CD4-positive, alpha-beta memory T cell (primary cell): Measurements from ENCODE around the gene RAP1GAP. TPM values are rescaled to one million over a fixed set of nuclear protein-coding genes. Genes with fewer than 3 reads are reported as not detected.

Experiments
- CTCF ChIA-PET: fragments of 350-600 bp; sonication (Branson Sonifier 250); formaldehyde crosslinking; loops from one replicate; lab custom pipeline; 2021; ENCODE audit warnings: inconsistent platforms; ENCODE audit not compliant: partially characterized antibody; lab: Charles Lee
- POLR2A ChIA-PET: fragments of 350-600 bp; sonication (Branson Sonifier 250); formaldehyde crosslinking; loops from one replicate; lab custom pipeline; 2021; ENCODE audit not compliant: partially characterized antibody; lab: Charles Lee
- DNase-seq, 5 donors: peaks; one replicate each; pipeline versions ENCODE4 v3.0.0 to v3.0.0-alpha.2; 2020 to 2022; ENCODE audit warnings: mixed read lengths in 1 of 5
- H3K27ac ChIP-seq: one replicate; pipeline ENCODE4 v1.7.0; 2013; ENCODE audit warnings: low read depth, low read length
- H3K27me3 ChIP-seq: 2 replicates; pipeline ENCODE4 v1.7.0; 2013; ENCODE audit warnings: mild to moderate bottlenecking, low read length, moderate library complexity; ENCODE audit not compliant: insufficient read depth
- H3K36me3 ChIP-seq: 2 replicates; pipeline ENCODE4 v1.7.0; 2013; ENCODE audit warnings: mild to moderate bottlenecking, low read length, moderate library complexity; ENCODE audit not compliant: insufficient read depth
- H3K4me1 ChIP-seq: 2 replicates; pipeline ENCODE4 v1.7.0; 2013; ENCODE audit warnings: mild to moderate bottlenecking, low read length, moderate library complexity; ENCODE audit not compliant: insufficient read depth
- H3K4me3 ChIP-seq, 2 donors: one replicate each; pipeline ENCODE4 v1.7.0; 2013; ENCODE audit warnings: low read length in 2 of 2, mild to moderate bottlenecking in 1 of 2
- H3K9me3 ChIP-seq, 2 donors: one replicate each; pipeline ENCODE4 v1.7.0; 2013; ENCODE audit warnings: low read length in 2 of 2, control low read depth in 1 of 2; ENCODE audit not compliant: control insufficient read depth in 1 of 2
- H3K27ac Mint-ChIP-seq, 7 donors: one replicate each; pipeline ENCODE4 v1.8.0; 2020 to 2021; ENCODE audit warnings: mixed read lengths in 7 of 7, mild to moderate bottlenecking in 6 of 7, inconsistent platforms in 3 of 7, moderate library complexity in 3 of 7
- H3K27me3 Mint-ChIP-seq, 2 donors: one replicate each; pipeline ENCODE4 v1.8.0; 2020 to 2021; ENCODE audit warnings: mixed read lengths in 2 of 2
- H3K36me3 Mint-ChIP-seq, 2 donors: one replicate each; pipeline ENCODE4 v1.8.0; 2020 to 2021; ENCODE audit warnings: mixed read lengths in 2 of 2, inconsistent platforms in 1 of 2, mild to moderate bottlenecking in 1 of 2
- H3K4me1 Mint-ChIP-seq, 4 donors: one replicate each; pipeline ENCODE4 v1.8.0; 2020 to 2021; ENCODE audit warnings: mixed read lengths in 4 of 4, mild to moderate bottlenecking in 1 of 4
- H3K4me3 Mint-ChIP-seq, 8 donors: one replicate each; pipeline ENCODE4 v1.8.0; 2020 to 2021; ENCODE audit warnings: mixed read lengths in 8 of 8, mild to moderate bottlenecking in 7 of 8, moderate library complexity in 6 of 8, inconsistent platforms in 3 of 8
- H3K9me3 Mint-ChIP-seq, 8 donors: one replicate each; pipeline ENCODE4 v1.8.0; 2020 to 2021; ENCODE audit warnings: mixed read lengths in 8 of 8, mild to moderate bottlenecking in 5 of 8, inconsistent platforms in 3 of 8, moderate library complexity in 1 of 8
- intact Hi-C: fragments of 100-400 bp; cut with micrococcal nuclease; formaldehyde crosslinking; loops from one replicate; pipeline ENCODE4 v1.15.1; 2023
- polyA plus RNA-seq, 2 donors: library from polyadenylated mRNA; unstranded; fragments of 300-500 nt; fragmentation: Illumina TruSeq; gene quantifications; one replicate each; pipeline ENCODE4 v1.2.3, GENCODE V29; 2021
- total RNA-seq, 2 experiments: library from RNA; stranded (reverse); gene quantifications; one replicate each; pipeline ENCODE4 v1.2.3, GENCODE V29; 2021

Gene RAP1GAP
- total and polyA plus RNA-seq, 4 experiments from 2014 or later, result 0.23 to 0.72 TPM; not detected in 2

- H3K36me3 ChIP-seq, result no peaks in the 10 kb centered on the region
- no peak overlapping the region for H3K4me3 ChIP-seq
- intact Hi-C loops, result no loop called here
- Mint-ChIP-seq H3K4me1 (no peaks in the 10 kb centered on the region), H3K27me3 (peaks cover 2 to 14% of the 10 kb centered on the region in 2 donors), H3K4me3 (no peak overlapping the region), H3K27ac (no peak overlapping the region), H3K36me3 (no peaks in the 10 kb centered on the region), H3K9me3 (no peaks in the 10 kb centered on the region)
- H3K9me3 ChIP-seq, result no peaks in the 10 kb centered on the region
- no peaks in the 10 kb centered on the region for H3K4me1 ChIP-seq
- H3K27ac ChIP-seq, result no peak overlapping the region
- ChIA-PET CTCF (no interaction called here), POLR2A (no interaction called here)
- no peaks in the 10 kb centered on the region for H3K27me3 ChIP-seq
- DNase-seq, result no peak
Observed at GRCh38 chr1:21572735-21573277, 96.4 kb downstream of the RAP1GAP start.

DNA sequence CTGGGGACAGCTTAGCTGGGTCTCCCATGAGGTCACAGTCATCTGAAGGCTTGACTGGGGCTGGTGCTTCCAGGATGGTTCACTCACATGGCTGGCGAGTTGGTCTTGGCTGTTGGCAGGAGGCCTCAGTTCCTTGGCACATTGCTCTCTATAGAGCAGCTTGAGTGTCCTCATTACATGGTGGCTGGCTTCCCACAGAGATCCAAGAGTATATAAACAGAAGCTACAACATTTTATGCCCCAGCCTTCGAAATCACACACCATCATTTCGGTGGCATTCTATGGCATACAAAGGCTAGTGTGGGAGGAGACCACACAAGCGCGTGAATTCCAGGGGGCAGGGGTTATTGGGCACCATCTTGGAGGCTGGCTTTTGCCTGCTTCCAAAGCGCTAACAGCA is 96.9 kb downstream of the RAP1GAP start:
- H3K9me3 Mint-ChIP-seq, result no peaks in the 10 kb centered on the region
- H3K36me3 ChIP-seq, result no peaks in the 10 kb centered on the region
- H3K4me3 Mint-ChIP-seq, result no peak overlapping the region
- no peaks in the 10 kb centered on the region for H3K27me3 ChIP-seq
- CTCF ChIA-PET, result no interaction called here
- H3K27ac Mint-ChIP-seq, result no peak overlapping the region
- no peak overlapping the region for H3K27ac ChIP-seq
- H3K4me1 Mint-ChIP-seq, result no peaks in the 10 kb centered on the region
- H3K4me3 ChIP-seq, result no peak overlapping the region
- no peaks in the 10 kb centered on the region for H3K4me1 ChIP-seq
- DNase-seq, result no peak
- POLR2A ChIA-PET, result no interaction called here
- H3K9me3 ChIP-seq, result no peaks in the 10 kb centered on the region
- intact Hi-C loops, result no loop called here
- peaks cover 2 to 14% of the 10 kb centered on the region in 2 donors for H3K27me3 Mint-ChIP-seq
- no peaks in the 10 kb centered on the region for H3K36me3 Mint-ChIP-seq

GRCh38 chr1:21570885-21571284 is 98.3 kb downstream of the RAP1GAP start:
- intact Hi-C loops, result no loop called here
- H3K27ac ChIP-seq, result no peak overlapping the region
- no peaks in the 10 kb centered on the region for H3K36me3 ChIP-seq
- no peak overlapping the region for H3K4me3 ChIP-seq
- no peaks in the 10 kb centered on the region for H3K27me3 ChIP-seq
- Mint-ChIP-seq H3K27ac (no peak overlapping the region), H3K27me3 (peaks cover 2 to 14% of the 10 kb centered on the region in 2 donors), H3K36me3 (no peaks in the 10 kb centered on the region), H3K4me1 (no peaks in the 10 kb centered on the region), H3K9me3 (no peaks in the 10 kb centered on the region), H3K4me3 (no peak overlapping the region)
- no peak for DNase-seq
- no peaks in the 10 kb centered on the region for H3K9me3 ChIP-seq
- CTCF ChIA-PET, result no interaction called here
- H3K4me1 ChIP-seq, result no peaks in the 10 kb centered on the region
- POLR2A ChIA-PET, result no interaction called here

DNA sequence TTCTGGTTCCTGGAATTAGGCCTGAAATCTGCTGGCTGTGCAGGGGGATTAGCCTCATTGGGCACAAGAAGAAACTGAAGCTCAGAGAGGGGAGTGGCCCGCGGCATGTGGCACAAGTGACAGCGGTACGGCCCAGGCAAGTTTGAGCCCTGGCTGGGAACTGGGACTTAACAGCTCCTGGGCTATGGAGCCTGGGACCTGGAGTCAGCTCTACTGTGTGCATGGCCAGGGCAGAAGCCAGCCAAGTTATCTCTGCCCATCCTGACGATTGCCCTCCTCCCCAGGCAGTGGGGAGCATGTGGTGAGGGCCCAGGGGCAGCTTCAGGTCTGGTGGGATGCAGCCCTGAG is 98.7 kb downstream of the RAP1GAP start:
- Histone ChIP-seq H3K27ac (no peak overlapping the region), H3K9me3 (no peaks in the 10 kb centered on the region), H3K4me3 (no peak overlapping the region), H3K36me3 (no peaks in the 10 kb centered on the region), H3K27me3 (no peaks in the 10 kb centered on the region), H3K4me1 (no peaks in the 10 kb centered on the region)
- H3K27ac Mint-ChIP-seq, result no peak overlapping the region
- ChIA-PET POLR2A (no interaction called here), CTCF (no interaction called here)
- no peaks in the 10 kb centered on the region for H3K36me3 Mint-ChIP-seq
- DNase-seq, result no peak
- no peak overlapping the region for H3K4me3 Mint-ChIP-seq
- H3K27me3 Mint-ChIP-seq, result peaks cover 2 to 12% of the 10 kb centered on the region in 2 donors
- no peaks in the 10 kb centered on the region for H3K4me1 Mint-ChIP-seq
- intact Hi-C loops, result no loop called here
- no peaks in the 10 kb centered on the region for H3K9me3 Mint-ChIP-seq

- H3K36me3 Mint-ChIP-seq, result no peaks in the 10 kb centered on the region
- ChIA-PET CTCF (no interaction called here), POLR2A (no interaction called here)
- no peak overlapping the region for H3K4me3 Mint-ChIP-seq
- Histone ChIP-seq H3K36me3 (no peaks in the 10 kb centered on the region), H3K4me1 (no peaks in the 10 kb centered on the region), H3K4me3 (no peak overlapping the region), H3K27ac (no peak overlapping the region), H3K27me3 (no peaks in the 10 kb centered on the region), H3K9me3 (no peaks in the 10 kb centered on the region)
- H3K27ac Mint-ChIP-seq, result no peak overlapping the region
- no peaks in the 10 kb centered on the region for H3K4me1 Mint-ChIP-seq
- peaks cover 2 to 10% of the 10 kb centered on the region in 2 donors for H3K27me3 Mint-ChIP-seq
- intact Hi-C loops, result no loop called here
- DNase-seq, result no peak
- no peaks in the 10 kb centered on the region for H3K9me3 Mint-ChIP-seq
Observed at GRCh38 chr1:21569820-21570527, 99.2 kb downstream of the RAP1GAP start.

GRCh38 chr1:21568809-21569385 is 100.3 kb downstream of the RAP1GAP start:
- no peaks in the 10 kb centered on the region for H3K36me3 ChIP-seq
- H3K4me3 ChIP-seq, result no peak overlapping the region
- H3K27me3 ChIP-seq, result no peaks in the 10 kb centered on the region
- ChIA-PET POLR2A (no interaction called here), CTCF (no interaction called here)
- peaks cover 0 to 9% of the 10 kb centered on the region in 2 donors for H3K27me3 Mint-ChIP-seq
- no peaks in the 10 kb centered on the region for H3K36me3 Mint-ChIP-seq
- H3K27ac ChIP-seq, result no peak overlapping the region
- no peaks in the 10 kb centered on the region for H3K4me1 ChIP-seq
- intact Hi-C loops, result no loop called here
- no peak overlapping the region for H3K4me3 Mint-ChIP-seq
- no peaks in the 10 kb centered on the region for H3K9me3 ChIP-seq
- H3K4me1 Mint-ChIP-seq, result no peaks in the 10 kb centered on the region
- no peak overlapping the region for H3K27ac Mint-ChIP-seq
- no peaks in the 10 kb centered on the region for H3K9me3 Mint-ChIP-seq
- DNase-seq, result no peak

- DNase-seq, result no peak
- H3K4me3 Mint-ChIP-seq, result no peak overlapping the region
- no peaks in the 10 kb centered on the region for H3K4me1 Mint-ChIP-seq
- CTCF ChIA-PET, result no interaction called here
- intact Hi-C loops, result no loop called here
- no peak overlapping the region for H3K27ac ChIP-seq
- no peaks in the 10 kb centered on the region for H3K9me3 ChIP-seq
- no peak overlapping the region for H3K4me3 ChIP-seq
- no peaks in the 10 kb centered on the region for H3K9me3 Mint-ChIP-seq
- H3K36me3 Mint-ChIP-seq, result no peaks in the 10 kb centered on the region
- peaks cover 0 to 9% of the 10 kb centered on the region in 2 donors for H3K27me3 Mint-ChIP-seq
- no peaks in the 10 kb centered on the region for H3K27me3 ChIP-seq
- POLR2A ChIA-PET, result no interaction called here
- H3K36me3 ChIP-seq, result no peaks in the 10 kb centered on the region
- H3K27ac Mint-ChIP-seq, result no peak overlapping the region
- no peaks in the 10 kb centered on the region for H3K4me1 ChIP-seq
Observed at GRCh38 chr1:21568006-21568746, 101.0 kb downstream of the RAP1GAP start.
